Measurements from ENCODE around the gene TXN. TPM values are rescaled to one million over a fixed set of nuclear protein-coding genes. Genes with fewer than 3 reads are reported as not detected.

TXN gene
- total RNA-seq, 1 experiment from 2014 or later = 446 TPM

GRCh38 chr9:110293248-110293647, 36.9 kb upstream of the TXN start:
- H3K9me3 ChIP-seq = no peaks in the 10 kb centered on the region
- peaks cover 4% of the 10 kb centered on the region for H3K4me1 Mint-ChIP-seq (ENCODE audit: low read depth, unreplicated experiment)
- no TSS peak for BruUV-seq (replicated peaks)
- no peak for DNase-seq
- H3K4me1 ChIP-seq = peaks cover 13% of the 10 kb centered on the region
- H3K27me3 ChIP-seq (replicated peaks; ENCODE audit: control insufficient read depth, insufficient read depth, low read length) = no peaks in the 10 kb centered on the region
- H3K4me3 Mint-ChIP-seq (ENCODE audit: unreplicated experiment) = no peak overlapping the region
- peaks cover 11% of the 10 kb centered on the region for H3K9me3 Mint-ChIP-seq (ENCODE audit: unreplicated experiment)
- H3K36me3 Mint-ChIP-seq (ENCODE audit: insufficient read depth, unreplicated experiment) = peaks cover 4% of the 10 kb centered on the region
- ChIA-PET POLR2A (no interaction called here), CTCF (no interaction called here)
- no peaks in the 10 kb centered on the region for H3K36me3 ChIP-seq (ENCODE audit: control insufficient read depth, insufficient read depth, low read length)
- H3K4me3 ChIP-seq (ENCODE audit: low read depth, low read length) = no peak overlapping the region
- TF ChIP-seq, protein P1, sequence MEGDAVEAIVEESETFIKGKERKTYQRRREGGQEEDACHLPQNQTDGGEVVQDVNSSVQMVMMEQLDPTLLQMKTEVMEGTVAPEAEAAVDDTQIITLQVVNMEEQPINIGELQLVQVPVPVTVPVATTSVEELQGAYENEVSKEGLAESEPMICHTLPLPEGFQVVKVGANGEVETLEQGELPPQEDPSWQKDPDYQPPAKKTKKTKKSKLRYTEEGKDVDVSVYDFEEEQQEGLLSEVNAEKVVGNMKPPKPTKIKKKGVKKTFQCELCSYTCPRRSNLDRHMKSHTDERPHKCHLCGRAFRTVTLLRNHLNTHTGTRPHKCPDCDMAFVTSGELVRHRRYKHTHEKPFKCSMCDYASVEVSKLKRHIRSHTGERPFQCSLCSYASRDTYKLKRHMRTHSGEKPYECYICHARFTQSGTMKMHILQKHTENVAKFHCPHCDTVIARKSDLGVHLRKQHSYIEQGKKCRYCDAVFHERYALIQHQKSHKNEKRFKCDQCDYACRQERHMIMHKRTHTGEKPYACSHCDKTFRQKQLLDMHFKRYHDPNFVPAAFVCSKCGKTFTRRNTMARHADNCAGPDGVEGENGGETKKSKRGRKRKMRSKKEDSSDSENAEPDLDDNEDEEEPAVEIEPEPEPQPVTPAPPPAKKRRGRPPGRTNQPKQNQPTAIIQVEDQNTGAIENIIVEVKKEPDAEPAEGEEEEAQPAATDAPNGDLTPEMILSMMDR (IDR thresholded peaks at IDR 0.05; ENCODE audit: insufficient read depth in 1 of 2, low read depth in 1 of 2, low read length in 1 of 2, severe bottlenecking in 1 of 2, unreplicated experiment in 1 of 2) = no peak
- intact Hi-C loops (cut with micrococcal nuclease; ENCODE audit: unreplicated experiment) = no loop called here
- no peaks in the 10 kb centered on the region for H3K27me3 Mint-ChIP-seq (ENCODE audit: insufficient read depth, unreplicated experiment)
- H3K27ac Mint-ChIP-seq (ENCODE audit: unreplicated experiment) = no peak overlapping the region

GRCh38 chr9:110291921-110292557, 35.7 kb upstream of the TXN start:
- Histone ChIP-seq H3K27me3 (replicated peaks; ENCODE audit: control insufficient read depth, insufficient read depth, low read length) (no peaks in the 10 kb centered on the region), H3K36me3 (ENCODE audit: control insufficient read depth, insufficient read depth, low read length) (no peaks in the 10 kb centered on the region), H3K4me1 (peaks cover 4% of the 10 kb centered on the region), H3K9me3 (no peaks in the 10 kb centered on the region), H3K4me3 (ENCODE audit: low read depth, low read length) (no peak overlapping the region)
- Mint-ChIP-seq H3K9me3 (ENCODE audit: unreplicated experiment) (peaks cover 11% of the 10 kb centered on the region), H3K4me1 (ENCODE audit: low read depth, unreplicated experiment) (no peaks in the 10 kb centered on the region), H3K27me3 (ENCODE audit: insufficient read depth, unreplicated experiment) (no peaks in the 10 kb centered on the region), H3K27ac (ENCODE audit: unreplicated experiment) (no peak overlapping the region), H3K36me3 (ENCODE audit: insufficient read depth, unreplicated experiment) (no peaks in the 10 kb centered on the region), H3K4me3 (ENCODE audit: unreplicated experiment) (no peak overlapping the region)
- CTCF ChIA-PET = no interaction called here
- no peak for DNase-seq
- intact Hi-C loops (cut with micrococcal nuclease; ENCODE audit: unreplicated experiment) = no loop called here
- TF ChIP-seq, protein P1 (IDR thresholded peaks at IDR 0.05; ENCODE audit: insufficient read depth in 1 of 2, low read depth in 1 of 2, low read length in 1 of 2, severe bottlenecking in 1 of 2, unreplicated experiment in 1 of 2) = no peak
- BruUV-seq (replicated peaks) = no TSS peak
- POLR2A ChIA-PET = no interaction called here

DNA sequence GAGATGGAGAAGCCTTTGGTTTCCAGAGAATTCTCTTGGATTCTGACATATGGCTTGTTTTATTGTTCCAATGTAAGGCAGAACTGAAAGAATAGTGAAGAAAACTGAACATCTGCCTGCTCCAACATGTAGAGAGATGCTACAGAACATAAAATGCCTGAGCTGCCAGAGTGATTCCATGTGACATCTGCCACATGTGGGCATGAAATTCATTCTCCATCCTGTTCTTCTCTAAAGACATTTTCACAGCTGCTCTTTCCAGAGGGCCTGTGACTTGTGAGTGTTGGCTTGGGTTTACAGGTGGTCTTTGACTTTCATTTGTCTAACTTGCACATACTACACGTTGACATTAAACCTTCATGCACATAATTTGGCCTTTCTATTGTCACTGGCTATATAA, 33.7 kb upstream of the TXN start:
- intact Hi-C loops (cut with micrococcal nuclease; ENCODE audit: unreplicated experiment) = no loop called here
- peaks cover 11% of the 10 kb centered on the region for H3K9me3 Mint-ChIP-seq (ENCODE audit: unreplicated experiment)
- H3K36me3 ChIP-seq (ENCODE audit: control insufficient read depth, insufficient read depth, low read length) = no peaks in the 10 kb centered on the region
- no peaks in the 10 kb centered on the region for H3K9me3 ChIP-seq
- H3K36me3 Mint-ChIP-seq (ENCODE audit: insufficient read depth, unreplicated experiment) = no peaks in the 10 kb centered on the region
- TF ChIP-seq, protein P1 (IDR thresholded peaks at IDR 0.05; ENCODE audit: insufficient read depth in 1 of 2, low read depth in 1 of 2, low read length in 1 of 2, severe bottlenecking in 1 of 2, unreplicated experiment in 1 of 2) = no peak
- no TSS peak for BruUV-seq (replicated peaks)
- no peaks in the 10 kb centered on the region for H3K27me3 Mint-ChIP-seq (ENCODE audit: insufficient read depth, unreplicated experiment)
- POLR2A ChIA-PET = no interaction called here
- H3K4me1 ChIP-seq = no peaks in the 10 kb centered on the region
- CTCF ChIA-PET = no interaction called here
- no peak overlapping the region for H3K4me3 Mint-ChIP-seq (ENCODE audit: unreplicated experiment)
- DNase-seq = no peak
- H3K4me1 Mint-ChIP-seq (ENCODE audit: low read depth, unreplicated experiment) = no peaks in the 10 kb centered on the region
- no peak overlapping the region for H3K27ac Mint-ChIP-seq (ENCODE audit: unreplicated experiment)
- H3K27me3 ChIP-seq (replicated peaks; ENCODE audit: control insufficient read depth, insufficient read depth, low read length) = no peaks in the 10 kb centered on the region
- H3K4me3 ChIP-seq (ENCODE audit: low read depth, low read length) = no peak overlapping the region

Measured in Caco-2 (cell line).